Stimulated activated CD4-positive, alpha-beta T cell treated with anti-CD3 and anti-CD28 coated beads, Interleukin-12 subunit alpha, Interleukin-12 subunit beta, amount 100 ng/mL, for 48 hours (primary cell): ENCODE data around the gene ZKSCAN8.
A peak's percentile ranks its signal among the peaks of the same experiment; 100 is the strongest.
"Not testable (repeated sequence)": the region's sequence is repeated elsewhere in the genome, so short reads cannot be mapped to it uniquely, and the experiment has no call there.

Experiments used
- DNase-seq, 3 donors: peaks; one replicate each; pipeline ENCODE4 v3.0.0-alpha.2; 2020; ENCODE audit warnings: low read depth in 2 of 3, low spot score in 1 of 3

The ZKSCAN8 gene

DNA sequence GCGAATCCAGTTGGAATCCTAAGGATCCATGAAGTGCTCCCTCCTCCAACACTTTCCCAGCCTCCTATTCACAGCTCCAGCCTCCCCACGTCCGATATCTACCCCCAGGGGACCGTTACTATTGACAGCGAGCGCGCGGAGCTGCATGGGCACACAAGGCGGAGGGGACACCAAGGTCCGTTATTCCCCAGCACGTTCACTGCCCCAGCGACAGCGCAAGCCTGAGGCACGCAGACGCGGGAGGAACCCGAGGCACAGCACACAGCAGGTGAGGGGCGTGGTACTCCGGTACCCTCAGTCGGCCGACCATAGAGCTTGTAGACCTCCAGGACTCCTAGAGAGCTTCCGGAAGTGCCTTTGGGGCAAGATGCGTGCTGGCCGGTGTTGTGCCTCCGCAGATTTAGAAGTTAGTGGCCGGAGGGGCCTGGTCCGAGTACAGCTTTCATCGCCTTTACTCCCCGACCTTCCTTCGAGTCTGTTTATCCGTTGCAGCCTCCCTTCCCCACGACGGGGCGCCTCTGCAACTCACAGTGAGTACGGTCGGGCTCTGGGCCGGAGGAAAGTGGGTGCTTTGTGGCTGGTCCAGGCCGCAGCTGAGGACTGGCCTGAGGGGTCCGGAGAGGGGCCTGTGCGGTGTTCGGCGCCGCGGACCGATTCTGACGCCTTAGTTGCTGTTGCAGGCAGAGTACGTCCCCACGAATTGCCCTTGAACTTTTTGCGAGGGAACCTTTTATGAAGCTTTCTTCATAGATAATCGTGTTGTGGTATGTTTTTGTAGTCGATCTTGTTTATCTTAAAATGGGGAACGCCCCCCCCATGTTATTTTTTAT, at the start of gene ZKSCAN8:
ZKSCAN8 (plus strand) TSS at position 384 of the 830 bp plus-strand sequence. CDS start 6,525 bp downstream, outside the sequence.
- DNase-seq = peak; percentile 64 to 71 (median 69)

DNA sequence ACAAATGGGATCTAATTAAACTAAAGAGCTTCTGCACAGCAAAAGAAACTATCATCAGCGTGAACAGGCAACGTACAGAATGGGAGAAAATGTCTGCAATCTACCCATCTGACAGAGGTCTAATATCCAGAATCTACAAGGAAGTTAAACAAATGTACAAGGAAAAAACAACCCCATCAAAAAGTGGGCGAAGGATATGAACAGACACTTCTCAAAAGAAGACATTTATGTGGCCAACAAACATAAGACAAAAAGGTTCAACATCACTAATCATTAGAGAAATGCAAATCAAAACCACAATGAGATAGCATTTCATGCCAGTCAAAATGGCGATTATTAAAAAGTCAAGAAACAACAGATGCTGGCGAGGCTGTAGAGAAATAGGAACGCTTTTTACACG, 39.5 kb upstream of the ZKSCAN8 start:
- DNase-seq = not testable (repeated sequence)

DNA sequence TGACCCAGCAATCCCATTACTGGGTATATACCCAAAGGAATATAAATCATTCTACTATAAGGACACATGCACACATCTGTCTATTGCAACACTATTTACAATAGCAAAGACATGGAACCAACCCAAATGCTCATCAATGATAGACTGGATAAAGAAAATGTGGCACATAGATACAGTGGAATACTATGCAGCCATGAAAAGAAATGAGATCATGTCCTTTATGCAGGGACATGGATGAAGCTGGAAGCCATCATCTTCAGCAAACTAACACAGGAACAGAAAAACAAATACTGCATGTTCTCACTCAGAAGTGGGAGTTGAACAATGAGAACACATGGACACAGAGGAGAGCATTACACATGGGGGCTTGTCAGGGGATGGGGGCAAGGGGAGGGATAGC, 39.0 kb upstream of the ZKSCAN8 start:
- DNase-seq = not testable (repeated sequence)

DNA sequence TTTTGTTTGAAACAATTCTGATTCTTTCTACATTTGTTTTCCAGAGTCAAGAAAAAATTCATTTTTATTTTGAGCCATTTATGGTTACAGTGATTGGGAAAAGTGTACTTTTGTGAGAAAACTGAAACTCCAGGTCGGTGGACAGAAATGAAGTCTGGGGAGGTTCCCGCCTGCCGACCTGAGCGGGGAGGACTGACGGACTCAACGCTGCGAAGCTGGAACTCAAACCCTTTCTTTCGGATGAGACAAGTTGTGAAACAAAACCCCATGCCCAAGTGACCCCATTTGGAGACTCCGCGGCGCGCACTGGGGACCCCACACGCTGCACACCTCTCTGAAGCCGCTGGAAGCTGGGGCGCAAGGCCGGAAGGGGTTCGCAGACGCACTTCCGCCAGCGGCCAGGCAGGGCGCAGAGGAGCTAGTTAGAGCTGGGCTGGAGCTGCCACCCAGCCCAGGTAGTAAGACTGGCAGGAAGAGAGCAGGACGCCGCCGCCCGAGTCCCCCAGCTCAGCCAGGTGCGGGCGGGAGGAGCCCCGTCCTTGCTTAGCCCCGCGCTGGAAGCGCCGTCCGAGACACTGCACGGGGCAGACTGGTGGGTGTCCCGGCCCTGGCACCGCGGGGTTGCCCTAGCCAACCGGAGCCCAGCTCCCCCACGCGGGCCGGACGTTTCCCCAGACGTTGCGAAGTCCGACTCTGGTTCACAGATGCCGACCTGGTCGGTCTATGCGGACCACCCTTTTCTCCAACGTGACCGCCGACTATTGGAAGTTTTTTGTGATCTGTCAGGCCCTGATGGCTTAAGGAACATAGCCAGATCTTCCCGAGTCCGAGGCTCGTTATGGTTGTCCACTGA, 37.1 kb upstream of the ZKSCAN8 start:
- DNase-seq = peak; percentile 71 to 76 (median 74)

DNA sequence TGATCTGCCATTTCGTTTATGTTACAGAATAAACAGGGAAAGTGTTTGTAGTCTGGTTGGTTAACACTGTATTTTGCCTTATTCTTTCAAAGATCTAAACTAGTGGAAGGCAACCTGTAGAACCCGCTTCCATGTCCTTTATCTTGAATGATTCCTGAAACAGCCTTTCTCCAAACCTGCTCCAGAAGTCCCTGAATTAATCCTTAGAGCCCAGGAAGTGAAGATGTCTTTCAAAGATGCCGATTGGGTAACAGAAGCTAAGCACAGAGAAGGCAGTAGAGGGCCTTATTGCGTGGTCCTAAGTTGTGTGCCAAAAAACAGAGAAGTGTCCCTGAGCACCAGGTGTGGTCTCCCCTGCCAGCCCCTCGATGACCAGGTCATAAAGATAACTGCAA, 36.4 kb upstream of the ZKSCAN8 start:
- no peak for DNase-seq

DNA sequence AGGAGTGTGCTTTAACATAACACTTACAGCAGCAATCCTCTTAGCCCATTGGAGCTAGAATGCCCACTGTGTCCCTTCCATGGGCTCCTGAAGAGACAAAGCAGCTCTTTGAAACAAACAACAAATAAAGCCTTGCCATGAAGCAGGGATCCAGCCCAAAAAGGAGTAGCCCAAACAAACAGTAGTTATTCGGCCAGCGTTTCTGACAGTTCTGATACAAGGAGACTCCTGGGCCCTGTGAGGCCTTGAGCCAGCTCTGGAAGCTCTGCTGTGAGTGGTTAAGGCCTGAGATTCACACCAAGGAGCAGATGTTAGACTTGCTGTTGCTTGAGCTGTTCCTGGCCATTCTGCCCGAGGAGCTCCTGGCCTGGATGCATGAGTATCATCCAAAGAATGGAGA, 34.2 kb upstream of the ZKSCAN8 start:
- DNase-seq = no peak

DNA sequence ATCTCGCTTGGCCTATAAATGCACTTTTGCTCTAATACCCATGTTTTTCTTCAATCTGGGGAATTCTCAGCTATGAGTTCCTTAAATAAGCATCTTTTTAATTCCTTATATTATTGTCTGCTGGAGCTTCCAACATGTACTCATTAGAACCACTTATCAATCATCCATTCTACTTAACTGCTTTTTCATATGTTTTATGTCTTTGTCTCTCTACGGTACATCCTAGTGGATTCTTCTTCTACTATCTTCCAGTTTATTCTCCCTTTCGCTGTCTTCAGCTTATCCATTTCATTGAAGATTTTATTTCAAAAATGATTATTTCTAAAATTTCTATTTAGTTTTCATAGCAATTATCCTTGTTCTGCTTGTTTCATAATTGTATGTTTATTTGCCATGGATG, 29.7 kb upstream of the ZKSCAN8 start:
- DNase-seq = no peak

DNA sequence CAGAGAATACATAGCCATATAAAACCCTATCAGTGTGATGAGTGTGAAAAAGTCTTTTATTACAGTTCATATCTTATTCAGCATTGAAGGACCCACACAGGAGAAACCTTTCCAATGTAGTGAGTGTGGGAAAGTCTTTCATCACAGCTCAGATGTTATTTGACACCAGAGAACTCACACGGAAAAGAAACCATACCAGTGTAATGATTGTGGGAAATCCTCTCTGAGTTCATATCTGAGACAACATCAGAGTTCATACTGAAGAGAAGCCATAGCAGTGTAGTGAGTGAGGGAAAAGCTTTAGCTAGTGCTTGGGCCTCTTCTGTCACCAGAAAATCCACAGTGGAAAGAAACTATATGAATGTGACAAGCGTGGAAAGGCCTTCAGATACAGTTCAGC, 25.9 kb upstream of the ZKSCAN8 start:
- DNase-seq = no peak

DNA sequence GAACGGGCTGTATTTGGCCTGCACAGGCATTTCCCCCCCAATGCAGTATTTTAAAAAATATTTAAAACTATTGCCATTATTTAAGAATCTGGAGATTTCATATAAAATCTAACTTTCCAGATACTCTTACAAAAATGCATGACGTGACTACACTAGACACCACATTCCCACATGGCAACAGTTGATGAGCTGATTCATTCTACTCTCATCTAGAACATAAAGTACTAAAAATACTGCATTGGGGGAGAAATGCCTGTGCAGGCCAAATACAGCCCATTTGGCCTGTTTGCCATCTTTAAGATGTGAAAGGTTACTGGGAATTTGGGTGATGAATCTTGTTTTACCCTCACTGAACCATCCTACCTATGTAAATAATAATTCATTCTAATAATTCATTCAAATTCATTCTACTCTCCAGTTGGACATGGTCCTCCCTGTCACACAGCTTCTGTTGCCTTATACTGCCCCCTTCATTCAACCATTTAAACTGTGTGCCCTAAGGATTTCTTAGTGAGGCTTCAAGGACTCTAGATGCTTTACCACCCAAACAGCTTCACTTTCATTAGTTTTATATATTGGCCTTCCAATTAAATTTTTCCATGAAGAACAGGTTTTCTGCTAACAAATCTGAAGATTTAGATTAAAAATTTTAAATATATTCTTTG, 24.2 kb upstream of the ZKSCAN8 start:
- no peak for DNase-seq

DNA sequence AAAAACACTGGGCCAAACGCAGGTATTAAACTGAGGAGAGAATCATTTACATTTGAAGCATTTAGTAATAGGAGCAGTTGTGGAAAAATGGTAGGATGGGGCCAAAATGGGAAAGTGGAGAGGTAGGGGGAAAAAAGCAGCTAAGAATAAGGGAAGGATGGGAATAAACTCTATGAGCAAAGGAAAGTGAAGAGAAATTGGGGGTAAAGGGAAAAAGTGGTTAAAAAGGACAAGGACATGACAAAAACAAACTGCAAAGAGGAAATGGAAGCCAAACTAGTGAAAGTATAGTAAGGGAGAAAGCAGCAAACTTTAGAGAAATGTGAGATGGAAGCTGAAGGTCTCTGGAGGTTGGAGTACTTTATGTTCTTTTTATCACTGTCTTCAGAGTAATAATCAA, 23.5 kb upstream of the ZKSCAN8 start:
- DNase-seq = no peak

DNA sequence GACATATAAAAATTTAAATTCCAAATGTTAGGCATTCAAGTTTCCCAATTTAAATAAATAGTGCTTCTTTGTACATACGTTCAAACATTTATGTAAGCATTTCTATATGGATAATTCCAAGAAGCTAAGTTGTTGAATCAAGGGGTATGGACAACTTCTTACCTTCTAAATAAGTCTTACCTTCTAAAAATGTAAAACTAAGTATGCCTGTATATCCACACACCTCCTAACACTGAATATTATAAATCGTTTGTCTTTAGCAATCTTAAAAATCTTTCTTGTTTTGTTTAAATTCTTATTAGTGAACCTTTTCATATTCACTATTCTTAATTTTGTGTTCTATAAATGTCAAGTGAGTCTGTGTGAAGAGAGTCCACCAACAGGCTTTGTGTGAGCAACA, 19.8 kb upstream of the ZKSCAN8 start:
- no peak for DNase-seq

DNA sequence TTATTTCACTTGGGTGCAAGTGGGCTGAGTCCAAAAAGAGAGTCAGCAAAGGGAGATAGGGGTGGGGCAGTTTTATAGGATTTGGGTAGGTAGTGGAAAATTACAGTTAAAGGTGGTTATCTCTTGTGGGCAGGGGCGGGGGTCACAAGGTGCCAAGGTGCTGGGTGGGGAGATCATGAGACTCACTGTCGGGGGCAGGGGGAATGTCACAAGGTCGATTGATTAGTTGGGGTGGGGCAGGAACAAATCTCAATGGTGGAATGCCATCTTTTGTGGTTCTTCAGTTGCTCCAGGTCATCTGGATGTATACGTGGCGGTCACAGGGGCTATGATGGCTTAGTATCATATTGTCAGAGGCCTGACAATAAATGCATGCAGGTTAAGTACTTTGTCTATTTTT, 19.4 kb upstream of the ZKSCAN8 start:
- DNase-seq = not testable (repeated sequence)

DNA sequence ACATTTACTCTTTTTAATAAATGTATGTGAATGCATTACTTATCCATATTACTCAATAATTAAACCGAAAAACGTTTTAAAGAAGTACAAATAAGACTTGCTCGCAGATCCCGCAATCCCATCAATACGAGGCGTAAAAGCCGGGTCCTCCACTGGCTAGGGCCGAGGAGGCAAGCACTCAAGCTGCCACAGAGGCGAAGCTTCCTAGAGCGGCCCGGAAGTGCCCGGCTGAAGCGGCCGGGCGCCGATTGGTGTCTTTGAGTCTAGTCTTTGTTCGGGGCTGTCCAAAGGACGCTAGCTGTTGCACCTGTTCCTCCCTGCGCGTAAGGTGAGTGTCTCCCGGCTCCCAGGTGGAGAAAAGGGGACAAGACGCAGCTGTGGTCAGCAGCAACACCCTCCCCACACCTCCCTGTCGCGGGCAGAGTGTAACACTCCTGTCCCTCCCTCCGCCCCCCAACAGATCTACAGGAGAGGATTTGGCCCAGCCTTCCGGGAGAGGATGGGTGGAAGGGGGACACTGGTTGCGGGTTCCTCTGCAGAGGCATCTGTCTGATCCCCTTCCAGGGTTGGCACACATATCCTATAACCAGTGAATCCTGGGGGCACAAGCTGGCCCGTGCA, 17.2 kb upstream of the ZKSCAN8 start, which contains the start of gene ZSCAN16:
ZSCAN16 (plus strand) TSS at position 260 of the 621 bp plus-strand sequence. CDS start 835 bp downstream, outside the sequence.
- DNase-seq = peak; percentile 49 to 68 (median 66)

DNA sequence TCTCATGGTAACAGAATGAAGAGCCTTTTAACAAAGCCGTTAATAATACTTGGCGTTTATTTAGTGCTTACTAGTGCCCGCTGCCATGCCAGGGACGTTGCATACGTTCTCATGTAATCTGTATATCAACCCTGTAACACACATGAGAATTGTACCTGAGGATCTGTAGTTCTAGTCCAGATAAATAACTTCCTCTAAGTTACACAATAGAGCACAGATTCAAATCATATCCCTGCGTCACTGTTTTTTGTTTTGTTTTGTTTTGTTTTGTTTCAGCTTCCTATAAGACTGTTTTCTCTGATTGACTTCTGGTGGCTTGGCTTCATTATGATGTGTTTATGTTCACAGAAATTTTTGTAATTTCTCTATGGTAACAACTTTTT, 16.7 kb upstream of the ZKSCAN8 start:
- no peak for DNase-seq

DNA sequence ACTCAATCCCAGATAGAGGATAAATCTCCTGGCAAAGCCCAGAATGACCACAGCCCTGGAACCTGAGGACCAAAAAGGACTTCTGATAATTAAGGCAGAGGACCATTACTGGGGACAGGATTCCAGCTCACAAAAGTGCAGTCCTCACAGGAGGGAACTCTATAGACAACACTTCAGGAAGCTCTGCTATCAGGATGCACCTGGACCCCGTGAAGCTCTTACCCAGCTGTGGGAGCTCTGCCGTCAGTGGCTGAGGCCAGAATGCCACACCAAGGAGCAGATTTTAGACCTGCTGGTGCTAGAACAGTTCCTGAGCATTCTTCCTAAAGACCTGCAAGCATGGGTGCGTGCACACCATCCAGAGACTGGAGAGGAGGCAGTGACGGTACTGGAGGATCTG, 16.3 kb upstream of the ZKSCAN8 start:
- DNase-seq = no peak

DNA sequence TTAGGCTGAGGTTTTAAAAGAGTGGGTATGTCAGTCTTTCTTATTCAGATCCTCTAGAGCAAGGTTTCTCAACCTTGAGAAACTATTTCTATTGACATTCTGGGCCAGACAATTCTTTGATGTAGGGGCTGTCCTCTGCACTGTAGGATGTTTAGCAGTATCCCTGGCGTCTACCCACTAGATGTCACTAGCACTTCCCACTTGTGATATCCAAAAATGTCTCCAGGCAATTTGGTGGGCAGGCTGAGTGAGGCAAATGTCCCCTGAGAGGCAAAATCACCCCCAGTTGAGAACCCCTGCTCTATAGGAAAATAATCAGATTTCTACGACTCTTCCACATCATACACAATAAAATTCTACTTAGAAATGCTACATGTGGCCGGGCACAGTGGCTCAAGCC, 7.7 kb upstream of the ZKSCAN8 start:
- no peak for DNase-seq

DNA sequence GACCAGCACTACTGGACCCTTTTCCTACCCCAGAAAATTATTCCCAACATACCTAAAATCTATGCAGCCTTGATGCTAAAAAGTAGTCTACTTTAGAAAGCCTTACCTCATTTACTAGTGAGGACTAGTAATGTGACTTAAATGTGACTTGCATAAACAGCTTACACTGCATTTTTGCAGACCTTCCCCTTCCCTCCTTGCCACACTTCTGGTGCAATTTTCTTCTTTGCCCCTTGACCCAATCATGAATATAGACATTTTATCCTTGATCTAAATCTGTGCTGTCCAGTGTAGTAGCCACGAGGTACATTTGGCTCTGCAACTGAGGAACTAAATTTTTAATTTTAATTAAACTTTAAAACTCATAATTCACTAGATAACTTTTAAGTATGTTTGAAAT, 7.0 kb upstream of the ZKSCAN8 start:
- DNase-seq = no peak

DNA sequence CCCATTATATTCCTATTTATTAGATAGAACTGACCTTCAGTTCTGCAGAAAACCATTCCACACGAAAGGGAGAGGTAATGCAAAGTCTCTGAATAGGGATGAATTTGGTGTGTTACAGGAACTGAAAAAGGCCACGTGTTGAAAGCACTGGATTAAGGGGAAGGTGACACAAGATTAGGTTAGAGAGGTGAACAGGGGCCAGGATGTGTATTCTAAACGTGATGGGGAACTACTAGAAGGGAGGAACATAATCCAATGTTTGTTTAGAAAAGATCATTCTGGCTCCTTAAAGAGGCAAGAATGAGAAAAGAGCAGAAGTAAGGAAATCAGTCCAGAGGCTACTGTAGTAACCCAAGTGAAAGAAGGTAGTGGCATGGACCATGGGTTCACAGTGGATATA, 6.3 kb upstream of the ZKSCAN8 start:
- no peak for DNase-seq

DNA sequence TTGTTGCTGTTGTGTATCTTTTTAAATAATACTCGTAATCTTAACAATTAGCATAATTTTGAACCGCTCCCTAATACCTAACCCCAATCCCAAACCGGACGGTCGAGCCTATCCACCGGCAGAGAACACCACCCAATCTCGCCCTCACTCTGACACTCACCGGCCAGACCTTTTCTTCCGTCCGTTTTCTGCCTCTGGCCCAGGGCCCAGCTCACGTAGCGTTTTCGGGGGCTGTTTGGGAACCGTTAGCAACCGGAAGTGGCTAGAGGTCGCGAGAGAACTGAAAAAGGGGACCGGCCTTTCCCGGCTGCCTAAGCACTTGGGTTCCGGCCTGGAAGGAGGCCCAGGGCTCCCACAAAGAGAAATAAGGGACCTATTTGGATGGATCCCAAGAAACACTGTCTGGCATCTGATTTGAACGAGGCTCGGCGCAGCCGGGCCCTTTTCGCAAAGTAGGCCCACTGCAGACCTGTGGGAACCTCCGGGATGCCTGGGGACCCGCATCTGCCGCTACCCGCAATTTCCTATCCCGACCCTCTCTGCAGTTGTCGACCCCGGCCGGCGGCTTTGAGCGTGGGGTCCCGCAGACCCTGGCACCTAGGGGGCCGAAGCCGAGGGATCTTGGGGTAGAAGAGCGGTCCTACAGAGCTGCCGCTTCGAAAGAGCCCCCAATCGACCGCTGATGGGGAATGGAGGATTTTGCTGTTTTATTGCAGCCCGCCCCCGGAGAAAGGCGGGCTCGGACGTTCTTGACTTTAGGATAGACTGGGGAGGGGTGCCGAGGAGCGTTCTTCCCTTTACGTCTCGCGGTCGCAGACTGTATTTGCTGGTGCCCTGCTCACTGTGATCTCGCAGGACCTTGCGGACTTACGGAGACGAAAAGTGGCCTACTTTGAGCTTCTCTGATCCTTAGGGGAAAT, 4.8 kb upstream of the ZKSCAN8 start:
- DNase-seq = peak; percentile 65 to 75 (median 69)

DNA sequence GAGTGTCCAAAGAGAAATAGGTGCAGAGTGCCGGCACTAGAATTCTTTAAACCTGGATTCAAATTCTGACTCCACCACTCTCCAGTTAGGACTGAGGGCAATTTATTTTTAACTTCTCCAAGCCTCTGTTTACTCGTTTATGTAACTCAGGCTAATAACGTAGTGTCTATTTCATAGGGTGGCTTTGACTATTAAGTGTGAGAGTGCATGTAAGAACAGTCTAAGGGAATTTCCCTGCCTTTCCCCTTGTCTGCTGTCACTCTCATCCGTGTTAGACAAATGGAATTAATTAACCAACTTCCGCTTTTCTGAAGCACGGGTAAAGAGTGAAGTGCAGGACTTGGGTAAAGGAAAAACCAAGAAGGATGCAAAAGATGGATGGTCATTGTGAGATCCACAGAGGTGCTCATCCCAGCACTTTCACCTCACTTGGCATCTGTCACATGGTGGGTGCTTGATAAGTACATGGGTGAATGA, 4.1 kb upstream of the ZKSCAN8 start:
- no peak for DNase-seq
